ENCODE measurements around the gene ATP2B2. TPM values are rescaled to one million over a fixed set of nuclear protein-coding genes. Genes with fewer than 3 reads are reported as not detected.

ATP2B2 gene
- polyA plus RNA-seq, 12 donors, result 0.85 to 11.8 (median 3.6) TPM; not detected in 2

DNA sequence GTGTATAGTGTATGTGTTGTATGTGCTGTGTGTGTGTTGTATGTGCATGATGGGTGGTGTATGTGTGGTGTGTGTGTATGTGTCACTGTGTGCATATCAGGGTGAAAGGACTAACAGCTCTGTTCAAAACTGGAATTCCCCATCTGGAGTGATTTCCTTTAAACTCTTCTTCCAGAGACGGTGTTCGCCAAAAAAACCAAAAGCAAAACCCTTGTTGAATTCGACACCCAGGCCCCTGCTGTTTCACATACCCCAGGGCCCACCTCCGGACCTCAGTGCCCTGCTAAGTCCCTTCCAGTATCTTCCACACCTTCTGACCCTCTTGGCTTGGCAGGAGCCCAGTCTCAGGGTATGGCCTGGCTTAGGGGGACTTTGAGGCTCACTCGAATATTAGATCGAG is 139.6 kb downstream of the ATP2B2 start:
- DNase-seq, result no peak

DNA sequence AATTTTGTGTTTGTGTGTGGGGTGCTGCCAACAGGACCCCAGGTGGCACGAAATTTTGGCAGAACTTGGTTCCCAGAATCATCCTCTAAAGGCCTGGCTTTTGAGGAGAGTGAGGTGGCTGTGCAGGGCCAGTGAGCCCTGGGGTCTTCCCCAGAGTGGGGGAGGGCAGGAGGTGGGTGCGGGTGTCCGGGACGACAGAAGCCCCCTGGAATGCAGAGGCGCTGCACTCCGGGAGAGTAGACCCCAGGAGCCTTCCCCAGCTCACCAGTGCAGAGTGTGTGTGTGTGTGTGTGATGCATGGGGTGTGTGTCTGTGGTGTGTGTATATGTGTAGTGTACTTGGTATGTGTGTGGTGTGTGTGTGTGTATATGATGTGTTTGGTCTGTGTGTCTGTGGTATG is 140.1 kb downstream of the ATP2B2 start:
- no peak for DNase-seq

DNA sequence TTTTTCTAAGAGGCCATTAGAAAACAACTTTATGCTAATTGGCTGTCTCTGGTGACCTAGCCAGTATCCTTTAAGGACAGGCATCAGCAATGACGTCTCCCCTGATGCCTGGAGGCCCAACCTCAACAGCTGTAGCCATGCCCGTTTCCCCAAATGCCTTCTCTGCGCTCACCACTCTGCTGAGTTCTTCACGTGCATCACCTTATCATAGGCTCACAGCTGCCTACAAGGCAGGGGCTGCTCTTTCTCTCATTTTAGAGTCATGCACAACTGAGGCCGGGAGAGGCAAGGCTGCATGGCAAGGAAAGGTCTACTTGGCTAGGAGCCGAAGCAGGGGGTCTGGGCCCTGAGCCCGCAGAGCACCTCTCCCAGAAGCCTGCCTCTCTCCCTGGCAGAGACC is 140.6 kb downstream of the ATP2B2 start:
- DNase-seq, result no peak

DNA sequence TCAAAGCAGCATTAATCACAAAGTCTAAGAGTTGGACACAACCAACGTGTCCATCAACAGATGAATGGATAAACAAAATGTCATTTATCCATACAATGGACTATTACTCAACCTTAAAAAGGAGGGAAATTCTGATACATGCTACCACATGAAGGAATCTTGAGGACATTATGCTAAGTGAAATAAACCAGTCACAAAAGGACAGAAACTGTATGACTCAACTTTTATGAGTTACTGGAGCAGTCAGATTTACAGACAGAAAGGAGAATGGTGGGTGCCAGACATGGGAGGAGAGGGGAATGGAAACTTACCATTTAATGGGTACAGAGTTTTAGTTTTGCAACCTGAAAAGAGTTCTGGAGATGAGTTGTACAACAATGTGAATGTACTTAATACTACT is 141.5 kb downstream of the ATP2B2 start:
- no peak for DNase-seq

DNA sequence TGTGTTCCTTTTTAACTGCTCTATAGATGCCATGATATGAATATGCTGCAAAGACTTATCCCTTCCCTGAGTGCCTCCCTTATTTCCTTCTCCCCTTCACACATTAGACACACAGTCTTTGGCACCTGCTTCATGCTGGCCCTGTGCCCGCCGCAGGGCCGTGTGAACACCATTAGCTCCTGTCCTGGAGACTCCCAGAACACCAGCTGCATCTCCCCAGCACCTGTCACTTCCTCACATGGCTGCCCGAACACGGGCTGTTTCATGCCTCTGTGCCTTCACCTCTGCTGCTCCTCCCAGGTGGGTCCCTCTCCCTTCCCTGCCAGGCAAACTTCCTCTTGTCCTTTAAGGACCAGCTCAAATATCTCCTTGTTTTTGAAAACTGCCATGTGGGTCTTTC is 144.0 kb downstream of the ATP2B2 start:
- DNase-seq, result no peak

DNA sequence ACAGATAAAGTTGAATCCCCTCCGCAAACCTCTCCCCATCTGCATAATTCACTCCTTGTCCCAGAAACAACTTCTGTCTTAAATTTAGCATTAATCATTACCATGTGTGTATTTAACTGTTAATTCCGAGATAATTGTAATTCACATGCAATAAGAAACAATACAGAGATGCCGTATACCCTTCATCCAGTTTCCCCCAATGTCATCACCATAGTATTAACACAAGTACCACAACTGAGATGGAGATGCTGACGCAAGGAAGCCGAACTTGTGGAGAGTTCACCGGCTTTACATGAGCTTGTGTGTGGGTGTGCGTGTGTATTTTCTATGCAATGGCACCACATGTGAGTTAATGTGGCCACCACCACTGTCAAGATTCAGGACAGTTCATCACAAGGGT is 144.9 kb downstream of the ATP2B2 start:
- DNase-seq, result no peak

DNA sequence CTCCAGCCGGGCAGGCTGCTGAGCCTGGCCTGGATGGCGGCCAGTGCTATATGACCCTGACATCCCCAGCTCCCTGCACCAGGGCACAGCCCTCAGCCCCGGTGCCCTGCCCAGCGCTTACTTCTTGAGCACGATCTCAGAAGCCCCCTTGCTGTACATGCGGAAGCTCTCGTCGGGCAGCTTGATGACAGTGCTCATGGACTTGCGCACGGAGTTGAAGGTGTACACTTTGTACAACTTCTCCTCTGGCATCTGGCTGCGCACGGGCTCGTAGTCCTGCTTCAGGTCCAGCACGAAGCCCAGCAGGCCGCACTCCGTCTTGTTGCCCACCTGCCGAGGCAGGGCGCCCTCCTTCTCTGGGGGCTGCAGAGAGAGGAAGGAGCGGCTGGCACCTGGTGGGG is 145.6 kb downstream of the ATP2B2 start:
- no peak for DNase-seq

DNA sequence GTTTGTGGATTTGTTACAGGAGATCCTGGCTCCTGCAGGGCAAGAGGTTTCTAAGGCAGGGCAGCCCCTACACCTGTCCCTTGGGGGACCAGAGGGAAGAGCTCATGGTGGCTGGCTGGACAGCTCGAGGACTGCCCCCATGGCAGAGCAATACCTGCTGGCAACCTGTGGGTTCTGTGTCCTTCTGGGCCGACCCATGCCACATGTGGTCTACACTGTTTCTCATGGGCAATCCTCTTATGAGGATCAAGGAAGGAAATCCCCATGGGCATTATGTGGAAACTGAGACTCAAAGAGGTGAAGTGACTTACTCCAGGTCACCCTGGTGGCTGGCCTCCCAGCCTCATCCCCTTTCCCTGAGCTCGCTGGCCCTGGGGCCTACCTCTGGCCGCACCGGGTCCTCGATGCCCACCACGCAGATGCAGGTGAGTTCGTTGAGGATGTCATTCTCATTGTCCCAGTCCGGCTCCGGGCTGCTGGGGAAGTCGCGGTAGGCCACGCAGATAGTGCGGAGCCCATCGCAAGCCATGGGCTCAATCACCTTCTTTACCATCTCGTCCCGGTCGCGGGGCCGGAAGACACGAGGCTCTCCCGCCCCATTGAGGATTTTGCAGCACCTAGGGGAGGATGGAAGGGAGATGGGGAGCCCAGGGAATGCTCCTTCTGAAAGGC is 146.9 kb downstream of the ATP2B2 start:
- DNase-seq, result no peak

DNA sequence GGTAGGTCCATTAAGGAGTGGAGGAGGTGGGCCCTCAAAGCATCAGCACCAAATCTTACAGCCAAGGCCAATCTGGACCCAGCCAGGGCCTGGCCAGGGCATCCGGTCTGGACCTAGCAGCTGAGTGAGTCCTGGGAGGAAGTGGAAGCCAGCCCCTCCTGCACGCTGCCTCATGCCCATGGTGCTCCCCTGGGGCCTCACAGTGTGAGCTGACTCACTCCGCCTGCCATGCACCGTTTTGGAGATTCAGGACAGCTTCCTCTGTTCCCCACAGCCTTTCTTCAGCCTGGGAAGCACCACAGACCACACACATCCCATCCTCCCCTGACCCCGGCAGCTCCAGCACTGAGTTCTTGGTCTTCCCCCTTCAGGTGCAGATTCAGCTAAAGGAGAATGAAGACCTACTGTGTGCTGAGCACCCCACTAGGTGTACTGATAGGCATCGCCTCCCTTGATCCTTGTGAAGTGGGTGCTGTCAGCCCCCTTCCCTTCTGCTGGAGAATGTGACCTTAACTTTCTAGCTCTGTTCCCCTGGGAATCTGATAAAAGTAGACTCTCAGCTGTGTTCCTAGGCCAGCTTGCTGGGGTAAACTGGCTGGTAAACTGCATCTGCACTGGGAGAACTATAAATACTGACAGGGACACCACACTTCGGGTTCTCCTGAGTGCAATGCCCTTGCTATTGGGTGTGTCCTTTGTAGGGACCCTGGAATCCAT is 147.6 kb downstream of the ATP2B2 start:
- no peak for DNase-seq

DNA sequence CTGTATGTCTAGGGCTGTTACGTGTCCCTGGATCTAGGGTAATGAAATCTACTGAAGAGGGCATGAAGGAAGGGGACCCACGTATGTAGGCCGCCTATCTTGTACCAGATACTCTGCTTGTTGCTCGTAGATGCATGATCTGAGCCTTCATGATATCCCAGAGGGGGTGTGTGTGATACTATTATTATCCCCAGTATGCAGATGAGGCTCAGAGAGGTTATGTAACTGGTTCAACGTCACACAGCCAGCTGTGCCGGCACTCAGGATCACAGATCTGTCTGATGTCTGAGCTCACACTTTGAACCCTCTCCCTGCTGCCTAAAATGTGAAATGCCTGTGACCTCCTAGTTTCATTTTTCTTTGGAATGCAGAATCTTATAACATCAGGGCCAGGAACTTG is 148.3 kb downstream of the ATP2B2 start:
- no peak for DNase-seq

DNA sequence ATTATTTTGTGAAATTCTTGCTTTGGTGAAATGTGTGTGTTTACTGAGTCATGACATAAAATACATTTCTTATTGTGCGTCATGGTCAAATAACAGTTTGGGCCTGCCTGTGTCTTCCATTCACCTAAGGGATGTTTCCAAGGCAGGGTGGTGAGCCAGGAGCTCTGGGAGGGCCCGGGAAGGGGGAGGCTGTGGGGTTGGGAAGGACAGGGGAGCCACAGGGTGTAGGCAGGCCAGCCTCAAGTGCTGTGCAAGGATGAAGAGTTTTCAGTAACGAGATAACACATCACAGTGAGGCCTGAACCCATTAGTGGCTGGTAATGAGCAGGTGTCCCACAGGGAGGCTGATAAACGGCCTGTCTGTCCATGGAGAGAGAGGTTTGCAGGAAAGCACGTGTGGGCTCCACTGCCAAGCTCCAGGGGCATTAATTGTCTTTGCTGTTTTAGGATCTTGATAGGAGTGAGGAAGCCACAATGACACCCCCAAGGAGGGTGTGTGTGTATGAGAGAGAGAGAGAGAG is 148.9 kb downstream of the ATP2B2 start:
- no peak for DNase-seq

DNA sequence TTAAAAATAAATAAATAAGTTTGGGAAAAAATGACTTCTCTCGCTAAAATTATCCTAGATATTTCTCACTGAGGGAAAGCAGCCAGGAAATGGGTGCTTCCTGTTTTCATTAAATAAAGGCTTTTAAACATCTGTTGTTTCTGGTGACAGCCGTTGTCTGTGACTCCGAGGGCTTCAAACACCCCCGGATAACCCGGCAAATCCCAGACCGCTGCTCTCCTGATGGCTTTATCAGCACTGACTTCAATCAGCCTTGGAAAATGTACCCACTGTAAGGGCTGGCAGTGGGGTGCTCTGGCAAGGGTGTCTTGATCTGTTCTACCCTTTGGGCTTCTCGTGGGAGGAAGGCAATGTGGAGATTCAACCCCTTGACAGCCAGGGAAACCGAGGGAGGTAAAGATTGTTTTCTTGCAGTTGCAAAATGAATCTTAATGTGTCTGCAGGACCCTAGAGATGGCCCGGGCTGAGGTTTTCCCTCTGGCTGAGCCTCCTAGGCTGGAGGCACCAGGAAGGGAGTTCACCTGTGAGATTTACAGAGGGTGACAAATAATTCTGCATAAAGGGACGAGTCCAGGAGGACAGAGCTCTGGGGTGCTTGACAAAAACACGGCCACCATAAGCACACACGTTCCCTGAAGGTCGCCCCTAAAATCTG is 150.9 kb downstream of the ATP2B2 start:
- no peak for DNase-seq

DNA sequence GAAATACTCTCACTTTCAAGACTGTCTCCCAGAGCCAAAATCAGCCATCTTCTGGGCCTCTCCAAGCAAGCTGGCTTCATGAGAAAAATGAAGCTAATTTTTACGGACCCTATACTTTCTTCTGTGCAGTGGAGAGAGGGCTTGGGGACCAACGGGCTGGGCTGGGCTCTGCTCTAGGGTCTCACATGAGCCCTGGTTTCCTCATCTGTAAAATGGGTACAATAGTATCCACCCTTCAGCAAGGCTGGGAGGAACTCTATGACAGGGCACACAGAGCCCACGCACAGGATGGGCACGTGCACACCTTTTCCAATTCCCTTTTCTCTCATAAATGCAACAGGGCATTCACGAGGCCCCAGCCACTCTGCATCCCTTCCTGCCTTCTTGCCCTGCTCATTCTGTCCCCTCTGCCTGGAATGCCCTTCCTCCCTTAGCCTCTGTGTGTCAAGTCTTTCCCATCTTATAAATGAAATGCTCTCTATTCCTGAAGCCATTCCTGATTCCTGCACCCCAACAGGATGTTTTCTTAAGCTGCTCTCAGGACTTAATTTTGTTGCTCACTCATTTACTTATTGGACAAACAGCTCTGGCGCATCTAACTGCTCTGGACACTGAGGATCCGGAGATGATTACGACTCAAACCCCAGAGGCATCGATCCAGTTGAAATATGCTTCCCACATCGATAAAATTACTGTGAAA is 151.6 kb downstream of the ATP2B2 start:
- no peak for DNase-seq

DNA sequence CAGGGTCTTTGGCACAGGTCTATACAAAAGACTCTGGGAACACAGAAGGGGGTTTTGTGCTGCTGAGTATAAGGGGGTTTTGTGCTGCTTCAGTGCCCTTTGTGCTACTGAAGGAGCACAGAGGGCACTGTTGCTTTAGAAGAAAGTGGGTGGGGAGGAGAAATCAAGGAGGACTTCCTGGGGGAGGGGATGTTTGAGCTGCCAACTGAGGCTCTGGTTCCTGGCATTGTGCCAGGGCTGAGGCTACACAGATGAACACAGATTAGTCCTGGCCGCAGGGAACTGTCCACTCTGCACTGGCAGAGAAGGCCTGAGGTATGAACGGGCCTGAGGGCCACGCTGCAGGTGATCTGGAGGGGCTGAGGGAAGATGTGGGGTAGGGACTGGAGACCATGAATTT is 152.2 kb downstream of the ATP2B2 start:
- DNase-seq, result no peak

DNA sequence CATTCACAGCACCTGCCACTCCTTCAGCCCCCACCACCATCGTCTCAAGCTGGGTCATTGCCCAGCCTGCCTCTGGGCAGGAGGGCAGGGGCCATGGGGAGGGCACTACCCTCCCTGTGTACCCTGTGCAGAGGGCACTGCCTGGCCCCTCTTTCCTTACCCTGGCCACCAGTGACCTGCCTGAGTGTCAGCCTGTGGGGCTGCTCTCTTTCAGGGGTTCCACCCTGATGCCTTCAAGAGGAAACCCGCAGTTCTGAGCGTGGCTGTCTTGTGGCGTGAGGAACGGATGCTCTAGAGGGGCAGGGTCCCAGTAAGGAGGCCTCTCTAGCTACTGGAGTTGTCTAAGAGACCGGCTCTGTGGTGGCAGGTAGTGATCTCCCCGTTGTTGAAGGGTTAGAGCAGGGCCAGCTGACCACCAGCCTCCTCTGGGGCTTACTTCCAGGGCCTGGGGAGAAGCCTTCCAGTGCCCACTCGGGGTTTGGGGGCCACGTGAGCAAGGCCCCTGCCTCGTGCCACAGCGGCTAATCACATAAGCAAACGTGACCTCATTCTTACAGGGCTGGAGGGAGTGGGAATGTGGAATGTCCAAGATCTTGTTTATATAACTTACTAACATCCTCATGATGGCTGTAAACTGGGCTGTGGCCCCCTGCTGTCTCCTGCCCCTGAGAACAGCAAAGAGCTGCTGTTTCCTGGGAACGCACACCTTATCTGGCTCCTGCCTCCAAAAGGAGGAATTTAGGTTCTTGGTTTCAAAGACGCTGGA is 153.1 kb downstream of the ATP2B2 start:
- DNase-seq, result no peak

DNA sequence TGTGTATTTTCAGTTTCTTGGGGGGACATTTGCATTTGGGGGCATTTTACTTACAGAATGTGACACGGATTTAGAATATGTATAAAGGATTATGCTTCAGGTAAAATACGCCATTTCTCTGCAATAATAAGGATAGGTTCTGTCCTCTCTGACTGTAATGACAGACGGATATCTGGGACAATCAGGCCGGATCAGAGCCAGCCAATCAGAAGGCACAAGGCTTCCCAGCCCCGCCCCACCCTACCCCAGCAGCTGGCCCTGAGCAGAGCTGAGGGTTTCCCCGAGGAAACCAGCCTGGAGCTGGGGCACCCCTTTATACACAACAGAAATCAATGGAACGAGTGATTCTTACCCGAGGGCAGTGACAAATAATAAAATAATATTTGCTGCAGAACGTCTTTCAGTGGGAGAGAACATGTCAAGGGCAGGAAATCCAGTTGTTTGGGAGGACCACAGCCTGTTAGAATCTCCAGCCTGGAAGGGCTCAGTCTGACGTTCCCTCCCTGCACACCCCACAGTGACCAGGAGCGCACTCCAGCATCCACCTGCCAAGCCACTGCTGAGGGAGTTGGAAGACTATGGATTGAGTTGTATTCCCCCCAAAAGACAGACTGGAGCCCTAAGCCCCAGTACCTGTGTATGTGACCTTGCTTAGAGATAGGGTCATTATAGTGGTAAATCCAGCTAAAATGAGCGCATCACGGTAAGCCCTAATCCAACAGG is 154.2 kb downstream of the ATP2B2 start:
- DNase-seq, result no peak

DNA sequence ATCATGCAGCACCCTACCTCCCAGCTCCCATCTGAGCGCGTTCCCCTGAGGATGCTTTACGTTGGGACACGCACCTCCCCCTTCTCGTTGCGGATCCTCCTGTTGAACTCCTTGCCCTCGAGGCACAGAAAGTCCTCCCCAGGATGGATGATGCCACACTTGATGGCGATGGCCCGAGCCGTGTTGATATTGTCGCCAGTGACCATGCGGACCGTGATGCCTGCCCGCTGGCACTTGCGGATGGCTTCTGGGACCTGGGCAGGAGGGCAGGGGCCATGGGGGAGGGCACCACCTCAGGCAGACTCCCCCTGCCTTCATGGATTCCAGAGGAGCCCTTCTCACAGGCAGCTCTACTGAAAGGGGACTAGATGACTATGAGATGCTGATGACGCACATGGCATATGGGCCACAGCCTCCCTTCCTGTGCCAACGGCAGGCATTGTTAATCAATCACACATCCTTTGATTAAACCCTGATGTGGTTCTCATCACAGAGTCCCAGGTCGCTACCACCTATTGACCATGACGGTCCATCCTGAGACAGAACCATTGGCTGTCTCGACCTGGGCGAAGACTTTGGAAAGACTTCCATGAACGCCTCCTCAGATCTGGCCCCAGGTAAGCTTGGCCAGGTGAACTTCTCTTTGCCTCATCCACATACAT is 154.9 kb downstream of the ATP2B2 start:
- DNase-seq, result no peak

DNA sequence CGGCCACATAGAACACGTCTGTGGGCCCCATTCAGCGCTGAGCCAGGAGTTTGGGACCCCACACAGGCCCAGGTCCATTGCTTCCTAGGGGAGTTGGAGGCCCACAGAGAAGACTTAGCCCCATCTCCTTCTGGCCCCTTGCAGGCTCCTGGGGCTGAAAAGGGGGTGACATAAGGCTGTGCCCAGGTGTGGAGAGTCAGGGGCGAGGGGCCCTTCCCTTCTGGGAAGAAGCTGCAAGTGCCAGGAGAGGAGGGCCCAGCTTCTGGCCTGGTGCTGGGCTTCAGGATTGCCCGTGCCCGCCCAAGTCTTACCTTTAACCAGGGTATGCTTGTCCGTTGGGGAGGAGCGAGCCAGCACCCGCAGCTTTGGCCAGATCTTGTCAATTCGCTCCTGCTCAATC is 155.6 kb downstream of the ATP2B2 start:
- no peak for DNase-seq

DNA sequence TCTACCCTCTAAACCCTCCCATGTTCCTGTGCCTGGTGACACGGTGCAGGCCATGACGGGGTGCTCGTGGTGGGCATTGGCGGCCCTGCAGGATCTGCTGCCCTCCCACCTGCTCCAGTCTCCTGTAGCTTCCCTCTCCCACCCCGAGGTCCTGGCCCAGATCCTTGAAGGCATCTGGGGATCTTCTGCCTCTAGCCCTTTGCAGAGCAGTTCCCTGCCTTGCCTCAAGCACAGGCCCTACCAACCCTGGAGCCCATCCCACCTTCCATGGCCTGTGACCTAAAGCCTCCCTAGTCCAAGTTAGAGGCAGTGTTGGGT is 157.0 kb downstream of the ATP2B2 start:
- DNase-seq, result no peak

DNA sequence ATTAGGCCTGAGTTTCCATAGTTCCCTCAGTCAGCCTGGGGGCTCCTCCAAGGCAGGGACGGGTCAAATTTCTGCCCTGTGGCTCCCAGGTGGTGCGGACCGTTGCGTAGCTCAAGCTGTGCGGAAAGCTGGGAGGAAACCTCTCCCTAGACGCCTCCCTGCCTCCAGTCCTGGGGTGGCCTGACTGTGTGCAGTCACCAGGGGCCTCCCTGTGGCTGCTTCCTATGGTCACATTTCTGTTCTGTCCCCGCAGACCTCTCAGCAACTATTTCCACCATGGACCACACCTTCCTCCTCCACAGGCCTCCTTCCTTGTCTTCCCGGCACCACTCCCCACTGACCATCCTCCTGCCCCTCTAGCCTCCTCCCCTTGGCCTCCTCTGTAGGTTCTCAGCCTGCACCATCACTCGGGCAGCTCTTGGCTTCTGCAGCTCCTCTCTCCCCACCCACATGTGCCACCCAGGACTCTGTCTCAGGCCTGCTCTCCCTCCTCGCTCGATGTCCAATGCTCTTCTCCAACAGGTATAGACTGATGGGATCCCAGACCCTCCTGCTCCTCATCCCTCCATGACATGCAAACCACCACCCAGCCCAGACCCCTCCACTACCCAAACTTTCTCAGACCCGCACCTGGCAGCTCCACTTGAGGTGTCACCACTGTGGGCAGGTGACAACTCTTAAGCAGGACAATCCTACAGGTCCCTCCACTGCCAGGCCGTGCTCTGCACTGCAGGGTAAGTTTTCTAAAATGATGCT is 157.6 kb downstream of the ATP2B2 start:
- no peak for DNase-seq
